K562 (cell line): ENCODE results near the gene AAMDC. TPM values are rescaled to one million over a fixed set of nuclear protein-coding genes. Genes with fewer than 3 reads are reported as not detected.

Experiments
- BRF2 ChIP-seq: IDR thresholded peaks from 3 replicates; pipeline ENCODE4 v1.6.1; 2011; ENCODE audit warnings: borderline replicate concordance, mild to moderate bottlenecking; ENCODE audit not compliant: insufficient read length, insufficient read depth
- CLOCK ChIP-seq: fragments of 250-450 bp; sonication (Bioruptor Pico); IDR thresholded peaks from 2 replicates; pipeline ENCODE4 v1.4.0; 2020; ENCODE audit warnings: mild to moderate bottlenecking, moderate library complexity, borderline replicate concordance
- ETV1 ChIP-seq: fragments of 450-650 bp; conservative IDR thresholded peaks from 2 replicates; pipeline ENCODE4 v1.6.1; 2016; ENCODE audit warnings: missing genetic modification characterization, control low read depth, low read depth, missing compliant biosample characterization
- FOXP1 ChIP-seq: sonication (generic); formaldehyde crosslinking; IDR thresholded peaks from 2 replicates; pipeline ENCODE4 v1.8.0; 2022; ENCODE audit warnings: mild to moderate bottlenecking, missing genetic modification reagents
- GABPA ChIP-seq: fragments of 200-800 bp; sonication (Bioruptor generic); conservative IDR thresholded peaks from 2 replicates; pipeline ENCODE4 v1.6.1; 2016; ENCODE audit warnings: low read depth, missing genetic modification characterization, missing compliant biosample characterization
- KDM5B ChIP-seq: fragments of 200-600 bp; sonication (generic); IDR thresholded peaks from 2 replicates; pipeline ENCODE4 v1.6.1; 2012; ENCODE audit warnings: low read depth, mild to moderate bottlenecking, moderate library complexity, low read length, control low read depth, inconsistent platforms; ENCODE audit not compliant: insufficient replicate concordance
- MNT ChIP-seq, 2 experiments: fragments of 450-650 bp; conservative IDR thresholded peaks; 2 replicates each; pipeline ENCODE4 v1.6.1; 2017; ENCODE audit warnings: mild to moderate bottlenecking in 2 of 2, moderate library complexity in 2 of 2
- POLR2A ChIP-seq: fragments of 450-650 bp; conservative IDR thresholded peaks from 2 replicates; pipeline ENCODE4 v1.6.1; 2016
- SREBF2 ChIP-seq: sonication (generic); formaldehyde crosslinking; IDR thresholded peaks from 2 replicates; pipeline ENCODE4 v1.4.0; 2020; ENCODE audit warnings: mild to moderate bottlenecking, missing genetic modification reagents
- STAT5A ChIP-seq: IDR thresholded peaks from 2 replicates; pipeline ENCODE4 v1.6.1; 2012; ENCODE audit warnings: low read length, inconsistent platforms, borderline replicate concordance
- ZNF384 ChIP-seq: IDR thresholded peaks from 2 replicates; pipeline ENCODE4 v1.6.1; 2012; ENCODE audit warnings: low read depth, low read length, improper control_type of control experiment
- polyA plus RNA-seq, 8 experiments: library from polyadenylated mRNA; depleted of rRNA in 4 of 8; stranded (reverse) in 5 of 8; unstranded in 3 of 8; fragments of >200 nt; fragmentation: Nextera tagmentation in 2 of 8; fragmentation: Illumina TruSeq in 1 of 8; extraction: Ambion mirVana in 2 of 8; extraction: Trizol in 1 of 8; gene quantifications; 2 replicates each; pipeline versions ENCODE4 v1.2.1 to v1.2.3, GENCODE V29; 2011 to 2014; ENCODE audit warnings: inconsistent platforms in 1 of 8, missing spikeins in 1 of 8
- total RNA-seq, 7 experiments: library from RNA; depleted of rRNA in 6 of 7; stranded (reverse); fragments of >200 nt in 6 of 7; fragmentation: Illumina TruSeq in 2 of 7; extraction: Trizol in 2 of 7; gene quantifications; 2 replicates each; pipeline versions ENCODE4 v1.2.1 to v1.2.3, GENCODE V29; 2011 to 2021; ENCODE audit warnings: low replicate concordance in 1 of 7

AAMDC gene
- total and polyA plus RNA-seq, 9 of the 15 experiments (the other 6 are each of a cell fraction or from before 2014, with no cell fraction given): 10.4 to 40.6 (median 15.6) TPM

- TF ChIP-seq BRF2: no peak
- TF ChIP-seq KDM5B: peak; percentile 86
- TF ChIP-seq POLR2A: peak; percentile 82
- peak; percentile 71; the same call in 1 of the 2 replicates for TF ChIP-seq FOXP1 (CRISPR knock-in tag)
- no peak for TF ChIP-seq SREBF2
- peak; percentile 51; the same call in 1 of the 2 replicates for TF ChIP-seq ETV1 (tag)
- TF ChIP-seq MNT (conservative IDR thresholded peaks at IDR 0.05): peak; percentile 99
- peak; percentile 8; the same call in 1 of the 2 replicates for TF ChIP-seq STAT5A
- TF ChIP-seq ZNF384: peak; percentile 29
- peak; percentile 83 for TF ChIP-seq GABPA
- TF ChIP-seq CLOCK (CRISPR knock-in tag): no peak
These were observed at the start of gene AAMDC, which contains the start of gene RSF1 (continued) for GRCh38 chr11:77820565-77821348.
